ENCODE measurements around the gene PLEKHA1.

- no peak for TF ChIP-seq CTCF (IDR thresholded peaks at IDR 0.05)
- TF ChIP-seq POLR2A (IDR thresholded peaks at IDR 0.05): no peak
Observed at GRCh38 chr10:122464586-122464985, 90.1 kb downstream of the PLEKHA1 start.
